Measurements from ENCODE around the gene KCNIP1.

GRCh38 chr5:170681013-170681433, 177.2 kb downstream of the KCNIP1 start:
- TF ChIP-seq POLR2A (IDR thresholded peaks at IDR 0.05) = no peak
- TF ChIP-seq CTCF (IDR thresholded peaks at IDR 0.05) = no peak
